Gastroesophageal sphincter (tissue), 4 donors: ENCODE results near the gene HIRA. TPM values are rescaled to one million over a fixed set of nuclear protein-coding genes. Genes with fewer than 3 reads are reported as not detected.

Experiments
- ATAC-seq: fragments of 150-250 bp; one replicate; pipeline ENCODE4 v1.9.1; 2016; ENCODE audit warnings: mild to moderate bottlenecking, moderate library complexity
- H3K27ac ChIP-seq, 4 donors: fragments of 200-600 bp; sonication (generic) in 3 of 4; 1 replicate in 3 of 4; 2 replicates in 1 of 4; pipeline ENCODE4 v1.5.1; 2016 to 2019
- H3K27me3 ChIP-seq: fragments of 200-600 bp; sonication (generic); one replicate; pipeline ENCODE4 v1.5.1; 2019
- H3K36me3 ChIP-seq, 2 donors: fragments of 200-600 bp; sonication (generic); one replicate each; pipeline ENCODE4 v1.5.1; 2019; ENCODE audit warnings: control low read depth in 1 of 2
- H3K4me1 ChIP-seq, 3 donors: fragments of 200-600 bp; sonication (generic); 1 replicate in 2 of 3; 2 replicates in 1 of 3; pipeline ENCODE4 v1.5.1; 2016 to 2019; ENCODE audit warnings: control low read depth in 2 of 3
- H3K4me3 ChIP-seq, 2 donors: fragments of 200-600 bp; sonication (generic); one replicate each; pipeline ENCODE4 v1.5.1; 2019; ENCODE audit warnings: mild to moderate bottlenecking in 1 of 2, moderate library complexity in 1 of 2
- H3K9me3 ChIP-seq, 3 donors: fragments of 200-600 bp; sonication (generic); one replicate each; pipeline ENCODE4 v1.5.1; 2017 to 2019; ENCODE audit warnings: control low read depth in 2 of 3
- CTCF ChIP-seq, 4 experiments: fragments of 200-600 bp in 2 of 4; fragments of 450-650 bp in 2 of 4; sonication (generic) in 1 of 4; IDR thresholded peaks; one replicate each; pipeline ENCODE4 v1.5.1; 2017 to 2019; ENCODE audit warnings: antibody characterized with exemption in 4 of 4, mild to moderate bottlenecking in 2 of 4, moderate library complexity in 2 of 4
- EP300 ChIP-seq: sonication (generic); formaldehyde crosslinking; IDR thresholded peaks from one replicate; pipeline ENCODE4 v1.6.1; 2017; ENCODE audit warnings: antibody characterized with exemption, mild to moderate bottlenecking
- POLR2A ChIP-seq, 2 donors: fragments of 450-650 bp; IDR thresholded peaks; one replicate each; pipeline ENCODE4 v1.6.1; 2017; ENCODE audit warnings: antibody characterized with exemption in 2 of 2, mild to moderate bottlenecking in 2 of 2, moderate library complexity in 1 of 2
- POLR2AphosphoS5 ChIP-seq: sonication (generic); formaldehyde crosslinking; IDR thresholded peaks from one replicate; pipeline ENCODE4 v1.6.1; 2017; ENCODE audit warnings: antibody characterized with exemption
- WGBS, 2 donors: methylation state at CpG; one replicate each; pipeline ENCODE4 v1.1.5; 2018; ENCODE audit warnings: low coverage in 1 of 2; 5-methylcytosine and 5-hydroxymethylcytosine counted together
- total RNA-seq, 4 donors: library from RNA; depleted of rRNA; stranded (reverse); fragments of >200 nt; gene quantifications; one replicate each; pipeline ENCODE4 v1.1.0, GENCODE V29; 2016

The HIRA gene
- total RNA-seq, 4 donors from 2014 or later: 20.5 to 35.6 (median 26.0) TPM

- Histone ChIP-seq H3K9me3 (no peaks in the 10 kb centered on the region), H3K4me1 (no peaks in the 10 kb centered on the region), H3K27ac (no peak overlapping the region), H3K4me3 (no peak overlapping the region), H3K27me3 (no peaks in the 10 kb centered on the region), H3K36me3 (peaks cover 0 to 83% of the 10 kb centered on the region in 2 donors)
- WGBS, 2 donors: 100% methylated on average over 2 of the region's 8 CpGs; no CpG with 5 or more reads in 1 of the 2 donors
- TF ChIP-seq CTCF (IDR thresholded peaks at IDR 0.05): no peak
- no peak for TF ChIP-seq POLR2A (IDR thresholded peaks at IDR 0.05)
- TF ChIP-seq EP300: no peak
- no peak for TF ChIP-seq POLR2AphosphoS5
- ATAC-seq: no peak
Observed at GRCh38 chr22:19405652-19406051, 25.9 kb downstream of the HIRA start.

DNA sequence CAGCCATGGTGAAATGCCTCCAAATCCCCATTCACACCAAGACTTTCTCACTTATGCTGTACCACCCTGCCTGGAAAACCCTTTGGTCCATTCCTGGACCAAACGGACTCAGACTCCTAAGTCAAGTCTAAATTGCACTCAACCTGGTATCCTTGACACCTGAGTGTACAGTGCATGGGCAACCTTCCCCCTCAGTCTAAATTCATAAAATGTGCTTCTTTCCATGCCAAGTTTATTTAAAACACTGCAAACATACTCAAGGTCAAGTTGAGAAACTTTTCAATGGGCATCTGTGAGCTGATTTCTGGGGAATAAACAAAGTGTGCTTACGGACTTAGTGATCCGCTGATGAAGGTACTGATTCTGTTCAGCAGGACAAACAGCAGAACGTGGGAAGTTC is 26.4 kb downstream of the HIRA start:
- Histone ChIP-seq H3K27ac (no peak overlapping the region), H3K36me3 (peaks cover 0 to 83% of the 10 kb centered on the region in 2 donors), H3K4me3 (no peak overlapping the region), H3K27me3 (no peaks in the 10 kb centered on the region), H3K4me1 (no peaks in the 10 kb centered on the region), H3K9me3 (no peaks in the 10 kb centered on the region)
- no peak for ATAC-seq
- WGBS, 2 donors: 67 to 86% methylated on average over 1 of the region's 4 CpGs
- TF ChIP-seq POLR2AphosphoS5 (no peak), CTCF (IDR thresholded peaks at IDR 0.05) (no peak), EP300 (no peak), POLR2A (IDR thresholded peaks at IDR 0.05) (no peak)

GRCh38 chr22:19404676-19405075 is 26.9 kb downstream of the HIRA start:
- ATAC-seq: no peak
- H3K4me3 ChIP-seq: no peak overlapping the region
- H3K27ac ChIP-seq: no peak overlapping the region
- H3K9me3 ChIP-seq: no peaks in the 10 kb centered on the region
- no peaks in the 10 kb centered on the region for H3K4me1 ChIP-seq
- no peaks in the 10 kb centered on the region for H3K27me3 ChIP-seq
- peaks cover 0 to 83% of the 10 kb centered on the region in 2 donors for H3K36me3 ChIP-seq
- 95 to 97% methylated on average over 3 of the region's 3 CpGs for WGBS, 2 donors
- TF ChIP-seq EP300 (no peak), POLR2AphosphoS5 (no peak), CTCF (IDR thresholded peaks at IDR 0.05) (no peak), POLR2A (IDR thresholded peaks at IDR 0.05) (no peak)

DNA sequence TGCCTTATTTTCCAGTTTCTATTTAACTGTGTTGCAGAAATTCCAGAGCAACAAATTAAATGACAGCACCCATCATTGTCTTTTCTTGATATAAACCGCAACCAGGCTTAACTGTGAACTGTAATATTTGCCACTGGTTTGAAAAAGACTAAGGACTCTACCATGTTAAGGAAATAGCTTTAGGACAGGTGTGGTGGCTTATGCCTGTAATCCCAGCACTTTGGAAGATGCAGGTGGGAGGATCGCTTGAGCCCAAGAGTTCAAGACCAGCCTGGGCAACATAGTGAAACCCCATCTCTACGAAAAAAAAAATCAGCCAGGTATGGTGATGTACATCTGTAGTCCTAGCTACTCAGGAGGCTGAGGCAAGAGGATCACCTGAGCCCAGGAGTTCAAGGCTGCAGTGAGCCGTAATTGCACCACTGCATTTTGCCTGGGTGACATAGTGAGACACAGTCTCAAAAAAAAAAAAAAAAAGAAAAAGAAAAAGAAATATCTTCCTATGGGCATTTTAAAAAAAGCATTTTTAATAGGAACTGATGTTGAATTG is 28.8 kb downstream of the HIRA start:
- H3K9me3 ChIP-seq: no peaks in the 10 kb centered on the region
- 100% methylated on average over 4 of the region's 4 CpGs; no CpG with 5 or more reads in 1 of the 2 donors for WGBS, 2 donors
- H3K4me3 ChIP-seq: no peak overlapping the region
- peaks cover 0 to 82% of the 10 kb centered on the region in 2 donors for H3K36me3 ChIP-seq
- ATAC-seq: no peak
- H3K27ac ChIP-seq: no peak overlapping the region
- no peaks in the 10 kb centered on the region for H3K4me1 ChIP-seq
- no peak for TF ChIP-seq CTCF (IDR thresholded peaks at IDR 0.05)
- no peak for TF ChIP-seq POLR2AphosphoS5
- TF ChIP-seq POLR2A (IDR thresholded peaks at IDR 0.05): no peak
- TF ChIP-seq EP300: no peak
- H3K27me3 ChIP-seq: no peaks in the 10 kb centered on the region

DNA sequence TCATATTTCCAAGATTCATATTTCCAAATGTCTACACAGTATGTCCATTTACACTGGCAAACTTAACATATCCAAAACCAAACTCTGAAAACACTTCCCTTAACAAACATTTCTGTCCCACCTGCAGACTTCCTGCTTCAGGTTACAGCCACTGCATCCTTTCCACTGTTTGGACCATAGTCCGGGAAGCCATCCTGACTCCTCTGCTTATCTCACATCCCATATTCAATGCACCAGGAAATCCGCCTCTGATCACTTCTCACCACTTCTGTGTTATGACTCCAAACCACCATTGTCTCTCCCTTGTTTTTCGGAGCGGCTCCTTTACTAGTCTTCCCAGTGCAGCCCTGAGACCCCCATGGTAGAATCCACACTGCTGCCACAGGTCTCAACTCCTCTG is 30.1 kb downstream of the HIRA start:
- peaks cover 0 to 82% of the 10 kb centered on the region in 2 donors for H3K36me3 ChIP-seq
- H3K4me3 ChIP-seq: no peak overlapping the region
- WGBS, 2 donors: 93 to 94% methylated on average over 2 to 4 of the region's 4 CpGs
- no peak overlapping the region for H3K27ac ChIP-seq
- no peak for ATAC-seq
- H3K4me1 ChIP-seq: no peaks in the 10 kb centered on the region
- H3K27me3 ChIP-seq: no peaks in the 10 kb centered on the region
- TF ChIP-seq POLR2AphosphoS5 (no peak), EP300 (no peak), POLR2A (IDR thresholded peaks at IDR 0.05) (no peak), CTCF (IDR thresholded peaks at IDR 0.05) (no peak)
- H3K9me3 ChIP-seq: no peaks in the 10 kb centered on the region
